PC-3 (cell line): ENCODE data around the gene PPP1R2. TPM values are rescaled to one million over a fixed set of nuclear protein-coding genes. Genes with fewer than 3 reads are reported as not detected.

Experiments used
- ATAC-seq: fragments of 200-7000 bp; cut with Tn5 transposase; 2 replicates; pipeline ENCODE4 v1.9.1; 2020; ENCODE audit warnings: mild to moderate bottlenecking, moderate library complexity
- Bru-seq: library from RNA; stranded (reverse); fragments of 400-500 nt; gene quantifications from one replicate; lab custom pipeline; 2021; lab: Mats Ljungman, UMichigan
- BruChase-seq, 2 experiments: library from RNA; stranded (reverse); fragments of 400-500 nt; gene quantifications; one replicate each; lab custom pipeline; 2021; lab: Mats Ljungman, UMichigan
- BruUV-seq: library from RNA; stranded (reverse); fragments of 400-500 nt; replicated peaks from 2 replicates; lab custom pipeline; 2021; lab: Mats Ljungman, UMichigan
- CTCF ChIA-PET: fragments of 300-600 bp; sonication (Branson Sonifier 250); formaldehyde crosslinking; loops from one replicate; lab custom pipeline; 2022; ENCODE audit warnings: antibody characterized with exemption; lab: Charles Lee
- POLR2A ChIA-PET: fragments of 300-600 bp; sonication (Branson Sonifier 250); formaldehyde crosslinking; loops from one replicate; lab custom pipeline; 2022; ENCODE audit warnings: antibody characterized with exemption; ENCODE audit not compliant: unreplicated experiment; lab: Charles Lee
- DNase-seq: peaks from one replicate; pipeline ENCODE4 v3.0.0-alpha.2; 2015
- H2AFZ ChIP-seq: fragments of 300-600 bp; sonication (generic); 2 replicates; pipeline ENCODE4 v1.6.0; 2016; ENCODE audit warnings: antibody characterized with exemption, low read length
- H3F3A ChIP-seq: fragments of 300-600 bp; sonication (generic); one replicate; pipeline ENCODE4 v1.6.0; 2017; ENCODE audit warnings: antibody characterized with exemption, low read length, control low read depth, mild to moderate bottlenecking; ENCODE audit not compliant: unreplicated experiment
- H3K27ac ChIP-seq: fragments of 300-600 bp; sonication (generic); 2 replicates; pipeline ENCODE4 v1.5.1; 2016; ENCODE audit warnings: mild to moderate bottlenecking, low read length
- H3K27me3 ChIP-seq: fragments of 300-600 bp; sonication (generic); 2 replicates; pipeline ENCODE4 v1.6.1; 2016; ENCODE audit warnings: low read length, mixed read lengths
- H3K36me3 ChIP-seq: fragments of 300-600 bp; sonication (generic); 2 replicates; pipeline ENCODE4 v1.6.1; 2016; ENCODE audit warnings: low read depth, mixed run types, low read length, mixed read lengths
- H3K4me1 ChIP-seq: fragments of 300-600 bp; sonication (generic); 2 replicates; pipeline ENCODE4 v1.5.1; 2016; ENCODE audit warnings: low read length; ENCODE audit not compliant: insufficient read depth
- H3K4me2 ChIP-seq: fragments of 300-600 bp; sonication (generic); 2 replicates; pipeline ENCODE4 v1.6.0; 2016; ENCODE audit warnings: low read length
- H3K4me3 ChIP-seq: fragments of 300-600 bp; sonication (generic); 2 replicates; pipeline ENCODE4 v1.5.1; 2016; ENCODE audit warnings: mild to moderate bottlenecking, low read length, mixed read lengths
- H3K79me2 ChIP-seq: fragments of 300-600 bp; sonication (generic); 2 replicates; pipeline ENCODE4 v1.6.1; 2017; ENCODE audit warnings: low read length, mixed read lengths
- H3K9ac ChIP-seq: fragments of 300-600 bp; sonication (generic); 2 replicates; pipeline ENCODE4 v1.6.0; 2016; ENCODE audit warnings: mild to moderate bottlenecking, low read length
- H3K9me2 ChIP-seq: fragments of 300-600 bp; sonication (generic); replicated peaks from 2 replicates; pipeline ENCODE4 v1.6.1; 2016; ENCODE audit warnings: mixed run types, low read length, mixed read lengths
- H3K9me3 ChIP-seq: fragments of 300-600 bp; sonication (generic); 2 replicates; pipeline ENCODE4 v1.6.1; 2016; ENCODE audit warnings: low read length, mixed read lengths
- H4K20me1 ChIP-seq: fragments of 300-600 bp; sonication (generic); 2 replicates; pipeline ENCODE4 v1.6.1; 2016; ENCODE audit warnings: low read length, mixed read lengths
- EZH2 ChIP-seq: fragments of 300-600 bp; sonication (generic); IDR thresholded peaks from one replicate; pipeline ENCODE4 v1.6.1; 2017; ENCODE audit warnings: antibody characterized with exemption, mild to moderate bottlenecking, low read length; ENCODE audit not compliant: unreplicated experiment
- EZH2phosphoT487 ChIP-seq: fragments of 300-600 bp; sonication (generic); IDR thresholded peaks from 2 replicates; pipeline ENCODE4 v1.6.1; 2018; ENCODE audit warnings: mild to moderate bottlenecking, antibody characterized with exemption, low read length, borderline replicate concordance
- intact Hi-C: fragments of 100-400 bp; cut with micrococcal nuclease; formaldehyde crosslinking; loops from 2 replicates; pipeline ENCODE4 v1.9.0; 2023
- long read RNA-seq: library from polyadenylated mRNA; unstranded; transcript quantifications from one replicate; pipeline ENCODE4 v2.0.0, GENCODE V29; 2021; ENCODE audit not compliant: unreplicated experiment
- total RNA-seq: library from RNA; depleted of rRNA; stranded (reverse); fragments of >200 nt; gene quantifications from 2 replicates; pipeline ENCODE4 v1.2.3, GENCODE V29; 2014; rRNA removed
- TF ChIP-seq, protein P1 (sequence below): fragments of 300-600 bp; sonication (generic); conservative IDR thresholded peaks from 2 replicates; pipeline ENCODE4 v1.5.1; 2017; ENCODE audit warnings: antibody characterized with exemption, low read depth, mild to moderate bottlenecking, low read length

Gene PPP1R2
- total RNA-seq (132 and 150 TPM in 2 replicates), Bru-seq, nascent RNA (percentile 83 among the genes with signal in this experiment), BruChase-seq, experiment 1, labeled RNA remaining after a 6-hour chase (percentile 83 among the genes with signal in this experiment), BruChase-seq, experiment 2, labeled RNA remaining after a 2-hour chase (percentile 80 among the genes with signal in this experiment)
- long read RNA-seq, transcript PPP1R2-206 (6 exons, 3,450 nt) = major isoform, 247 of 266 reads
- long read RNA-seq, partial matches to known transcripts = 2 of 266 reads
- long read RNA-seq, other reads (novel, unspliced or antisense) = 14 of 266 reads

DNA sequence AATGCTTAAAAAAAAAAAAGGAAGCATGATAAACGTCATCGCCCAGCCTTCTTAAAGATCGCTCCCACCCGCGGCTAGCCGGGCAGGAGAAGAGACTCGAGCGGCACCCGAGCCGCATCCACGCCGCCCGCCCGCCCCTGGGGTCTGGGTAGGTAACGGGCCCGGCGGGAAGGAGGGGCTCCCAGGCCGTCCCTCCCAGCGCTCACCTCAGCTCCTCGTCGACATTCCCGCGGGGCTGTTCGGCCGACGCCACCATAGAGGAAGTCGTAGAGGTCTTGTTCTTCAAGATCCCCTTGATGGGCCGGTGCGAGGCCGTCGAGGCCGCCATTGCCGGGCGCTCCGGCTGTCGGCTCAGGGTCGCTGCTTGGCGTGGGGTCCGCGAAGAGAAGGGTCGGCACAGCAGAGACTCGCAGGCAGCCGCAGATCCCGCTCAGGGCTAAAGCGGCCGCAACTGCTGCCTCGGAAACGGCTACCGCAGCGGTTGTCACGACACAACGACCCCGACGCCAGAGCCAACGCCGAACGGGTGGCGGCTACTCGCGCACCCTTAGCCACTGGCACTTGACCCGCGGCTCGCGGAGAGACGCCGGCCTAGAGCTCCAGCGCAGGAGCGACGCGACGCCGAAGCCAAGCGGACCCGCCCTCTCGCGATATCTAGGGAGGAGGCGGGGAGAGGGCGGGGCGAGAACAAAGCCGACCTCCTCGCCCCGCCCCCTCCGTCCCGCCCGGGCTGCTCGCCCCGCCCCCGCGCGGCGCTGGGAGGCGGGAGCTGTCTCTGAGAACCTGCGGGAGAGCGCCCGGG is at the start of gene PPP1R2:
Gene PPP1R2 (minus strand): TSS at position 628 of the 802 bp plus-strand sequence. CDS start 300 bp downstream, at position 328.
- H3K4me1 ChIP-seq = peaks cover 38% of the 10 kb centered on the region
- H3K4me2 ChIP-seq = peak within 1 kb of the TSS; percentile 91
- H4K20me1 ChIP-seq = peaks cover 18% of the 10 kb centered on the region
- H3K9me2 ChIP-seq = no peaks in the 10 kb centered on the region
- TSS peak; percentile 55 for BruUV-seq
- peak within 1 kb of the TSS; percentile 79 for H3K4me3 ChIP-seq
- H3K9me3 ChIP-seq = no peaks in the 10 kb centered on the region
- peak within 1 kb of the TSS; percentile 89 for H3K9ac ChIP-seq
- peak; percentile 82 for ATAC-seq
- no peaks in the 10 kb centered on the region for H3K36me3 ChIP-seq
- no peak within 1 kb of the TSS for H3K27ac ChIP-seq
- no peaks in the 10 kb centered on the region for H3F3A ChIP-seq
- ChIA-PET CTCF (interaction anchor here (0.8 to 2.5 kb wide), 2 partner anchors 17 to 272 kb away, joined by 4 to 20 read pairs; partner anchors contain the start of gene XXYLT1), POLR2A (interaction anchor here (0.5 to 0.7 kb wide), 6 partner anchors 78 to 856 kb away, joined by 3 to 5 read pairs (median 3); no protein-coding TSS in a partner anchor)
- peak within 1 kb of the TSS; percentile 84 for H2AFZ ChIP-seq
- DNase-seq = peak; percentile 94
- no peaks in the 10 kb centered on the region for H3K27me3 ChIP-seq
- peaks cover 51% of the 10 kb centered on the region for H3K79me2 ChIP-seq
- intact Hi-C loops = loop anchor here (5.0 kb wide), 1 partner anchor 271 kb away; the partner anchor contains the start of gene XXYLT1
- TF ChIP-seq EZH2 (no peak), EZH2phosphoT487 (no peak)
- TF ChIP-seq, protein P1, sequence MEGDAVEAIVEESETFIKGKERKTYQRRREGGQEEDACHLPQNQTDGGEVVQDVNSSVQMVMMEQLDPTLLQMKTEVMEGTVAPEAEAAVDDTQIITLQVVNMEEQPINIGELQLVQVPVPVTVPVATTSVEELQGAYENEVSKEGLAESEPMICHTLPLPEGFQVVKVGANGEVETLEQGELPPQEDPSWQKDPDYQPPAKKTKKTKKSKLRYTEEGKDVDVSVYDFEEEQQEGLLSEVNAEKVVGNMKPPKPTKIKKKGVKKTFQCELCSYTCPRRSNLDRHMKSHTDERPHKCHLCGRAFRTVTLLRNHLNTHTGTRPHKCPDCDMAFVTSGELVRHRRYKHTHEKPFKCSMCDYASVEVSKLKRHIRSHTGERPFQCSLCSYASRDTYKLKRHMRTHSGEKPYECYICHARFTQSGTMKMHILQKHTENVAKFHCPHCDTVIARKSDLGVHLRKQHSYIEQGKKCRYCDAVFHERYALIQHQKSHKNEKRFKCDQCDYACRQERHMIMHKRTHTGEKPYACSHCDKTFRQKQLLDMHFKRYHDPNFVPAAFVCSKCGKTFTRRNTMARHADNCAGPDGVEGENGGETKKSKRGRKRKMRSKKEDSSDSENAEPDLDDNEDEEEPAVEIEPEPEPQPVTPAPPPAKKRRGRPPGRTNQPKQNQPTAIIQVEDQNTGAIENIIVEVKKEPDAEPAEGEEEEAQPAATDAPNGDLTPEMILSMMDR = no peak

DNA sequence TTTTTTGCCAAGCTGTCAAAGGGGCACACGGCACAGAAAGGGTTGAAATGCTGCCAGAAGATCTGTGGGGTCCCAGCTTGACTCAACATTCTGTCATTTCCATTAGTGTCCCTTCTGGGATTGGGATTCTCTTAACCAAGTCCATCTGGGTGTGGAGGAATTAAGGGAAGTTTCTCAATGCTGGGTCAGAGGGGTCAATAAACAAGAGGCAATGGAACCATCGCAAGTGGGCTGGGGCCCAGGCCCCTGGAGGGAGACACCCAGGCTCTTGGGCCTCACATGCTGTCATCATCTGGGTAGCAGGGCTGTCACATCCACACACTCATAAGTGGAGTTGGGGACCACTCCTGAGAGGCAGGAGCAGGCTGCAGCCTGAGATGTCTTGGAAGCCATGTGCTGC is 48.7 kb upstream of the PPP1R2 start:
- H3K27ac ChIP-seq = no peak overlapping the region
- no peak overlapping the region for H3K9ac ChIP-seq
- no peak overlapping the region for H3K4me3 ChIP-seq
- BruUV-seq = no TSS peak
- no peaks in the 10 kb centered on the region for H3F3A ChIP-seq
- no peaks in the 10 kb centered on the region for H3K4me1 ChIP-seq
- TF ChIP-seq, protein P1 = no peak
- TF ChIP-seq EZH2phosphoT487 = no peak
- no peak for TF ChIP-seq EZH2
- H3K4me2 ChIP-seq = no peak overlapping the region
- intact Hi-C loops = no loop called here
- no peaks in the 10 kb centered on the region for H3K79me2 ChIP-seq
- no peaks in the 10 kb centered on the region for H3K9me2 ChIP-seq
- H3K27me3 ChIP-seq = no peaks in the 10 kb centered on the region; the same call in 1 of the 2 replicates
- POLR2A ChIA-PET = no interaction called here
- no peak overlapping the region for H2AFZ ChIP-seq
- H4K20me1 ChIP-seq = no peaks in the 10 kb centered on the region
- no peaks in the 10 kb centered on the region for H3K9me3 ChIP-seq
- no peak for ATAC-seq
- CTCF ChIA-PET = no interaction called here
- no peak for DNase-seq
- H3K36me3 ChIP-seq = no peaks in the 10 kb centered on the region
